Stomach (tissue), 4 donors: ENCODE measurements around the gene DMAC1.

ENCODE experiments used
- EP300 ChIP-seq: sonication (generic); formaldehyde crosslinking; IDR thresholded peaks from one replicate; pipeline ENCODE4 v1.6.1; 2017; ENCODE audit warnings: antibody characterized with exemption
- POLR2A ChIP-seq, 4 donors: fragments of 450-650 bp; IDR thresholded peaks; one replicate each; pipeline ENCODE4 v1.6.1; 2016; ENCODE audit warnings: antibody characterized with exemption in 4 of 4, control low read depth in 2 of 4, mild to moderate bottlenecking in 1 of 4, moderate library complexity in 1 of 4
- POLR2AphosphoS5 ChIP-seq, 3 donors: sonication (generic); formaldehyde crosslinking; IDR thresholded peaks; one replicate each; pipeline ENCODE4 v1.6.1; 2016; ENCODE audit warnings: antibody characterized with exemption in 3 of 3
- TF ChIP-seq, protein P1 (sequence below), 7 experiments: fragments of 450-650 bp in 4 of 7; fragments of 200-600 bp in 3 of 7; sonication (generic) in 3 of 7; IDR thresholded peaks; one replicate each; pipeline ENCODE4 v1.5.1; 2016 to 2019; ENCODE audit warnings: antibody characterized with exemption in 7 of 7, control low read depth in 2 of 7, mild to moderate bottlenecking in 1 of 7

DNA sequence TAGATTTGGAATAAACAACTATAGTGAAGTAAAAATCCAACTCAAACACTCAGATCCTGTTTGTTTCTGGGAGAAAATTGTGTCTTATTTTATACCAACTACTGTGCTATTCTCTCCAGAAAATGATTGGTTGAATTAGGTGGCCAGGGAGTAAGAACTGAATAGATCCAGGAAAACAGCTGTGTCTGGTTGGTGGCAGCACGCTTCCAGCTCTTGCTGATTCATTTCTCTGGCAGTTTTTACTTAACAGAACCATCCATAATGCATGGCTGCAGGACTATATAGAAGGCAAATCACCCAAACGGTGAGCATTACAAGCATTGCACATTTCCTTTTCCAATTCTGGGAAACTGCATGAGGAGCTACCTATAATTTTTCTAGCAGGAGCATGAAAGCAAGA, 29.5 kb downstream of the DMAC1 start:
- TF ChIP-seq POLR2AphosphoS5 (IDR thresholded peaks at IDR 0.05), result no peak
- TF ChIP-seq, protein P1, sequence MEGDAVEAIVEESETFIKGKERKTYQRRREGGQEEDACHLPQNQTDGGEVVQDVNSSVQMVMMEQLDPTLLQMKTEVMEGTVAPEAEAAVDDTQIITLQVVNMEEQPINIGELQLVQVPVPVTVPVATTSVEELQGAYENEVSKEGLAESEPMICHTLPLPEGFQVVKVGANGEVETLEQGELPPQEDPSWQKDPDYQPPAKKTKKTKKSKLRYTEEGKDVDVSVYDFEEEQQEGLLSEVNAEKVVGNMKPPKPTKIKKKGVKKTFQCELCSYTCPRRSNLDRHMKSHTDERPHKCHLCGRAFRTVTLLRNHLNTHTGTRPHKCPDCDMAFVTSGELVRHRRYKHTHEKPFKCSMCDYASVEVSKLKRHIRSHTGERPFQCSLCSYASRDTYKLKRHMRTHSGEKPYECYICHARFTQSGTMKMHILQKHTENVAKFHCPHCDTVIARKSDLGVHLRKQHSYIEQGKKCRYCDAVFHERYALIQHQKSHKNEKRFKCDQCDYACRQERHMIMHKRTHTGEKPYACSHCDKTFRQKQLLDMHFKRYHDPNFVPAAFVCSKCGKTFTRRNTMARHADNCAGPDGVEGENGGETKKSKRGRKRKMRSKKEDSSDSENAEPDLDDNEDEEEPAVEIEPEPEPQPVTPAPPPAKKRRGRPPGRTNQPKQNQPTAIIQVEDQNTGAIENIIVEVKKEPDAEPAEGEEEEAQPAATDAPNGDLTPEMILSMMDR (IDR thresholded peaks at IDR 0.05), result no peak
- no peak for TF ChIP-seq EP300
- TF ChIP-seq POLR2A (IDR thresholded peaks at IDR 0.05), result no peak
